Upper lobe of left lung (tissue), 4 donors: Measurements from ENCODE around the gene UCN2.

Experiments
- CTCF ChIP-seq, 6 experiments: fragments of 450-650 bp in 4 of 6; fragments of 200-600 bp in 2 of 6; sonication (generic) in 2 of 6; IDR thresholded peaks; one replicate each; pipeline ENCODE4 v1.5.1; 2016 to 2019; ENCODE audit warnings: antibody characterized with exemption in 6 of 6
- EP300 ChIP-seq, 4 donors: sonication (generic); formaldehyde crosslinking; IDR thresholded peaks; one replicate each; pipeline ENCODE4 v1.5.1; 2017; ENCODE audit warnings: antibody characterized with exemption in 4 of 4, control low read depth in 2 of 4
- POLR2A ChIP-seq, 4 donors: fragments of 450-650 bp; IDR thresholded peaks; one replicate each; pipeline ENCODE4 v1.5.1; 2016 to 2017; ENCODE audit warnings: antibody characterized with exemption in 4 of 4, mild to moderate bottlenecking in 2 of 4
- POLR2AphosphoS5 ChIP-seq, 2 donors: sonication (generic); formaldehyde crosslinking; IDR thresholded peaks; one replicate each; pipeline ENCODE4 v1.5.1; 2017; ENCODE audit warnings: antibody characterized with exemption in 2 of 2

GRCh38 chr3:48521635-48522034 lies 41.9 kb downstream of the UCN2 start:
- TF ChIP-seq CTCF (IDR thresholded peaks at IDR 0.05) (no peak), POLR2A (IDR thresholded peaks at IDR 0.05) (no peak), POLR2AphosphoS5 (IDR thresholded peaks at IDR 0.05) (no peak), EP300 (IDR thresholded peaks at IDR 0.05) (no peak)
